Heart left ventricle (tissue), 13 donors: ENCODE data around the gene UGCG.

ENCODE experiments used
- CTCF ChIP-seq, 12 donors: fragments of 200-600 bp; sonication (generic) in 4 of 12; IDR thresholded peaks; one replicate each; pipeline versions ENCODE4 v1.5.0 to v1.8.0; 2018 to 2022; ENCODE audit warnings: antibody characterized with exemption in 12 of 12, mild to moderate bottlenecking in 5 of 12
- POLR2A ChIP-seq, 2 donors: fragments of 450-650 bp; IDR thresholded peaks; one replicate each; pipeline ENCODE4 v1.6.1; 2017; ENCODE audit warnings: antibody characterized with exemption in 2 of 2, mild to moderate bottlenecking in 2 of 2, moderate library complexity in 2 of 2
- donor health status: ischemic (EF 13 %, LVEDD 7.1; RV severe dilation, severe dysfunction).
- donor health status: DM: no; HTN: yes; CAD: no.
- donor health status: DM: no; HTN: no; CAD: no.
- donor health status: ischemic (EF 25% LVEDD 6.9; RV normal size, moderate dysfunction).
- donor health status: ischemic (EF 25% LVEDD 5.7; RV mildly dilated, moderate dysfunction).
- donor health status: ischemic (EF 35%, LVEDD 5.7; RV mildly dilated, moderate dysfunction).
- donor health status: nonischemic (EF 11% LVEDD 7.7; RV severe dilation, severe dysfunction).
- donor health status: DM: yes; HTN: yes; CAD: no.
- donor health status: PGD.
- donor health status: ischemic (EF 29% LVEDD 5.4; RV normal size, mild dysfunction).
- donor health status: nonischemic (EF 23%, LVEDD 6.1; RV moderate dilation, normal function).

GRCh38 chr9:111966124-111966723 is 69.6 kb downstream of the UGCG start:
- TF ChIP-seq CTCF (IDR thresholded peaks at IDR 0.05), result no peak
- no peak for TF ChIP-seq POLR2A (IDR thresholded peaks at IDR 0.05)
